ENCODE results near the gene DCLK1.

DCLK1 gene

DNA sequence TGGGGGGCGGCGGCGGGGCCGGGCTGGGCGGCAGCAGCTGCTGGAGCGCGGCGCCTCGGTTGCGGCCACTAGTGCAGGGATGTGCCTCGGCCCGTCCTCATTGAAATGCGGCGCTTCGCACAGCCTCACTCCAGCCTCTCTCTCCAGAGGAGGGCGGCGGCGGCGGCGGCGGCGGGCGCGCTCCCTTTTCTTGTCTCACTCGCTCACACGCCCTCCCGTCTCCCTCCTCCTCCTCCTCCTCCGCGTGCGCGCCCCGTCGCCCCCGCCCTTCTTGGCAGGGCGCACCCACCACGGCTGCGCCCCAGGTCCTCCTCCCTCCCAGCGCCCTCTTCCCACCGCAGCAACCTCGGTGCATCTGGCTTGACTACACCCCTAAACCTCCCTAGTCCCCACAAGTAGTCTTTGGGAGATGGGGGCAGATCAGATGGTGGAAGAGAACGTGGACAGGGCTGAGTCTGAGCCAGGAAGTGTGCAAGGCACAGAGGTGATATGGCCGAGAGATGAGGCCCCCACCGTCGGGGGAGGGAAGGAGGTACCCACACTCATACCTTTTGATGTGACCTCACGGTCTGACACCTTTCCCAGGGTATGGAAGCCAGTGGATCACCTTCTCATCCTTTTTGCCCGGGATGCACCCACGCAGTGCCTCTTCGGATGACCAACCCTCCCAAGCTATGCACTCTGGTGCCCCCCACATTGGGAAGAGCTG is at the start of gene DCLK1:
Gene DCLK1, minus strand, starts transcription at position 161 of the 709 bp plus-strand sequence.
- peak; percentile 41 to 63 for DNase-seq

DNA sequence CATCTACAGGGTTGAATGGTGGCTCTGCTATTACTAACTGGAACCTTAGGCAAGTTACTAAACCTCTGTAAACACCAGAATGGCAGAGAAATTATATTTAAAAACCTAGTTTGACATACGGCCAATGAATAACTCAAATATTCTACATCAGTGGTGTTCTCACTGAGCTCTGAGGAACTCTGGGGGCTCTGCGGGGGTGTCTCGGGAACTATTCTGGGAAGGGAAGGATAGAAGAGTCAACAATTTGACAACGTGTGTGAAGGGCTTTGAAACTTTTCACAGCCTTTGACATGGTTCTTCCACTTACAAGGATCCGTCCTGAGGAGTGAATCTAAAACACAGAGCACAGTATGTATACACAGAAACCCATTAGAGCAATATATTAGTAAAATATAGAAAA is 44.4 kb upstream of the DCLK1 start:
- no peak for DNase-seq

DNA sequence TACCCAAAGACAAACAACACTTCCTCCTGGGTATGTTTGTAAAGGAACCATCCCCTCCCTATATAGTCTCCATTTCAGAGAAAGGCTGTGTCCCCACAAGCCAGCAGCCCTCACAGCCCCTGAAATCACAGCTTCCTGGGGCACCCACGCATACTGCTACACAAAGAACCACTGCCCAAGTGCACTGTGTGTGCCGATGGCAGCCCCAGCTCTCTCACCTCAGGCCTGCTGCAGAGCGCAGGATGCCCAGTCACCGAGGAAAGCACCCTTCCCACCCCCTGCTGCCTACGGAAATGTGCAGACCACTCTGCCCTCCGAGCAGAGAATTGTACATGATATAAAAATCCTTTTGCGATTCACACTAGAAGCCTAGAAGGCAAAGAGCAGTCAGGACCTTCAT is 43.7 kb upstream of the DCLK1 start:
- no peak for DNase-seq

DNA sequence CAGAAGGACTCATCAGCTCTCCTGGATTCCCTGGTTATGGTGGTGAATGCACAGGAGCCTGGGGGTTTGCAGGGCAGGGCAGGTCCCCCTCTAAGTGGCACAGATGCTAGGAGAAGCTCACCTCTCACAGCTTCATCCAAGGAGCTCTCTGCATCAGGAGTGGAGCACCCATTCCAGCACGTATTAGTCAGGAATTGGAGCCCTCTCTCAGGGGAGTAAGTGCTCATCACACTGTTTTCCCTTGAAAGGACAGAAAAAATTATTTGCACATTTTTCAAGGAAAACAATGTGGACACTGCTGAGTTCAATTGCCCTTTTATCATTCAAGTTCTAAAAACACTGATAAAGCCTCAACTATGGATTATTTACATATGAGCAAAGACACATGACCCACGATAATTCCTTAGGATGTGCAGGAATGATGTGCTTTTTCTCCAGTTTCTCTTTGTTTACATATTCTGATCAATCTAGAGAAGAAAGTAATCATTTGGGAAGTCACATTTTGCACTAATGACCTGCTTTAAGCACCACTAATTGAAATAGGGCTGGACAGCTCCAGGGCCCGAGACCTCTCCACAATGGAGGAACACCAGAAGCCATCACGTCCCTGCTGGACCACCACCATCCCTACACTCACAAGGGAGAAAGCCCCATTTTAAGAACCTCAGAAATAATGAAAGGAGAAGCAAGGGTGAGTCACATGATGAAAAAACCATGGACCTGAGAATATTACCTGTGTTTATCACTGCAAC is 42.6 kb upstream of the DCLK1 start:
- no peak for DNase-seq

DNA sequence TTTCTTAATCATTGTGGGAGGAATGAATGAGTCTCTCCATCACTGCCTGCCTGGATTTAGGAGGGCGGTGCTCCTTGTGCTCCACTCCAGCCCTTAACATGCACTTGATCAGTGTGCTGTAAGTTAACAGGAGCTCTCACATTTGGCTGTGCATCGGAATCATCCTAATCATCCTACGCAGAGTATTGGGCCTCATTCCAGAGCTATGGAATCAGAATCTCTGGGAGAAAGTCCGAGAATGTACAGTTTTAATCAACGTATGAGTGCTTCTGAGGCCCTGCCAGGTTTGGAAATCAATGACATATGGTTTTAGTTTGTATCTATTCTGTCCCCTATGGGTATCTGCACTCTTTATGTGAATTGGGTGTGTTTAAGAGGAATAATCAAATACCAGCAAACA is 34.9 kb upstream of the DCLK1 start:
- no peak for DNase-seq

DNA sequence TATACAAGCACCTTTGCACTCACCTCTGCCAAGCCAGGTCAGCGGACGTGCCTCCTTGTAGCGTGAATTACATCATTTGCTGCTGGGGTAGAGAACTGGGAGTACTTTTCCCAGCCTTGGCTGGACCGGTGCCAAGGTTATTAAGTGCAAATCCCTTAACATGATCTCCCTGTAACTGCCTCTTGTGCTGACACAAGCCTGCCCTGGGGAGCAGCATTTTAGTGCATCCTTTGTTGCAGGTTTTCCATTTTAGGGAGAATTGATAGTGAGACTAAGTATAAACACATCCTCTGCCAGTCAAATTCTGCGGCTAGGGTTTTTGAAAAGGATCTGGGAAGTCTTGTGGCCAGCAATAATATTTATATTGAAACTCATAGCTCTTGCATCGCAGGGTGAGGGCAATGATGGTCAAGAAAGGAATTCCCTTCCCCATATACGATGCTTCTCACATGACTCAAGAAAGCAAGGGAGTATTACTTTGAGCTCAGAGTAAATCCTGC is 32.7 kb upstream of the DCLK1 start:
- peak; percentile 74 to 92 for DNase-seq

DNA sequence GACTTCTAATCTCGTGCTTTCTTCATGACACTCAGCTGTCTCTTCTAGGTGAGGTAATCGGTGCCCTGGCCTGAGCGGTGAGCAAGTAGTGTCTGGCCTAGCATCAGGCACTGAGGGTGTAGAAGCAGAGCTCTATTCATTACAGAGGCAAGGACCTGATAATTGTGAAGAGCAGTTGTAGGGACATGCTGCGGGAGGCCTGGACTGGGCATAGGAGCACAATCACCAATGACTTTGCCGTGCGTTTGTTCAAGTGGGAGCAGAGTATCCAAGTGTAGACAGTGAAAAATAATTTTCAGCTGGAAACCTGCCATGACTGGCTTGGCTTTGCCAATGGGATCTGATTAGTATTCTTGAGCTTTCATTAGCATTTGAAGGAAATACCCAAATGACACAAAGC is 32.1 kb upstream of the DCLK1 start:
- peak in 1 of 2 experiments; percentile 26 for DNase-seq

DNA sequence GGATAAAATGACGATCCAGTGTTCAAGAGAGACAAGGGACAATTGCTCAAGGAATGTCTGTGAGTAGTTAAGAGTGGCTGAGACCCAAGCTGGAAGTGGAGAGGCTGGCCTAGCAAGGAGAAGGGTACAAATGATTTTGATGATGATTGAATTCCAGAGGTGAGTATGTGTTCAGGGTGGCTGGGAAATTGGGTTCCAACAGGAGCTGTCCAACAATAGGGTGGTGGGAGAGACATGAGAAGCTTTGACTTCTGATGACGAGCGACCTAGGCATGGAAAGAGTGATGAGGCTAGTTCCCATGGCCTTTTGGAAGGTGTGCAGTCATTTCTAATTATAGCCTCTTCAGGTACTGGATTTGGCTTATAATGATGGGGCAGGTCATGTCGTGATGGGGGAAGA is 29.1 kb upstream of the DCLK1 start:
- no peak for DNase-seq

DNA sequence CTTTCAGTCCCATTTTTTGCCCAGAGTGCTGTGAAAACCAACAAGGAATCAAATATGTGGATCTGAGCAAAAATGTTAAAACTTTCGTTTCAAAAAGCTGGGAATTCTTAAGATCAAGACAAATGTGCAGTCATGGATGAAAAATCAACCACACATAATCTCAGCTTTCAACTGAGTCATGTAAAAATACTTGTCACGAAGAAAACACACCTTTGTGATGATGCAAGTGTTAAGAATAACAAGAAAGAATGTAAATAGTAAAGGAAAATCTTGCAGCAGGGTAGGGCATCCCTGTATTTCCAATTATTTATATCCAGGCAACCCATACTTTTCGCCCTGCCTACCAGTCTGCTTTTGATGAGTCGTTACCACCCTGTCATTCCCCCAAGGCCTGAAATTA is 27.4 kb upstream of the DCLK1 start:
- no peak for DNase-seq

DNA sequence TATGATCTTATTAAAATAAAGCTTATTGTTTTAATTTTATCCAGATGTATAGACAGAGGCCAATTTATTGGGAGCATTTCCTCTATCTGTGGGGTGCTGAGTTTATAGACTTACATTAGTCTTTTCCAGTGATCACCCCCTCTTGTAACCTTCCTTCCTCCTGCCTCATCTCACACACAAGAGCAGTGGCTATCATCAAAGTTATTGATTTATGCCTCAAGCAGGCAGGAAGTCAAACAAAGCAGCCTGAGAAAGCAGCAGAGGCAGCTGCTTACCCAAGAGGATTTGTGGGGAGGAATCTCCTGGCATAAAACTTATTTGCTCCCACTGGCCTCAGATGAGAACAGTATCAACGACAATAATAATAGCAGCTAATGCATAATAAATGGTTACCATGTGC is 26.3 kb upstream of the DCLK1 start:
- no peak for DNase-seq

DNA sequence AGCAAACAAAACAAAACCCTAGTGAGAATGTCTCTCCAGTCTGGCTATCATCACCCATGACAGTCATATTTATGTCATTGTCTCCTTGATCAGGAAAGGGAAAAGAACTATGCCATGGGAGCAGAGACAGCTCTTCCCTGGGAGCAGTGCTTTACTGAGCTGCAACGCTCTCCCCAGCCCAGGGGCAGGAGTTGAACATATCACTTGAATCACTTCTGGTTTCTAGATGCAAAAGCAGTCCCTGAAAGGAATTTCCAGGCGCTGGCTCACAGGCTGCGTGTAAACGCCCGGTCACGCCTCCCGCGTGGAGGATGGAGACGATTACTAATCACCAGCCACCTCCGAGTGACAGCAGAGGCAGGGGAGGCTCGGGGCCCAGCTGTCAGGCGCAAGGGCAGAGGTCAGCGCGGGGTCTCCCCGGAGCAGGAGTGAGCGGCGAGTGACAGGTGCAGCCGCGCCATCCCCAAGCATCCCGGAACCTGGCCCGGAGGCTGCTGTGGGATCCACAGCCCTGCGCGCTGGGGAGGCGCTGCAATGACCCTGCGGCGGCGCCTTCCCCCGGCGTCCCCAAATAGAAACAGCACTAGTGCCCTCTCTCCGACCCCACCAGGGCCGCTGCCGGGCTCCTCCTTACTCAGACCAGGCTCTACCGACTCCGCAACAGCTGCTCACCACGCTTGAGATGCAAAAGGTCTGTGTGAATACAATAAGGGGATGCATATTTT is 23.5 kb upstream of the DCLK1 start:
- no peak for DNase-seq

DNA sequence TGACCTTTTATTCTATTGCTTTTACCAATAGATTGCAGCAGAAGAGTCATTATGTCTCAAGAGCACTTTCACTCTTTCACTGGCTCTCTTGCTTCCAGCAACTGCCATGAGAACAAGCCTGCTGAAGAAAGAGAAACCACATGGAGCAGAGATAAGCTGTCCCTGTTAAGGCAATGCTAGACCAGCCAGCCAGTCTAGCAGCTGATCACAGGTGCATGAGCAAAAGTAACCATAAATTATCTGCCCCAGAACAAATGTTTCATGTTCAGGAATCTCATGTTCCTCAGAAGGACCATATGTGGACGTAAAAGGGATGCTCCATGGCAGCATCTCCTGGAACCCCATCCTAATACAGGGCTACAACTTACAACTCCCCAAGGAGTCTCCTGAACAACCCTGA is 20.4 kb upstream of the DCLK1 start:
- no peak for DNase-seq

DNA sequence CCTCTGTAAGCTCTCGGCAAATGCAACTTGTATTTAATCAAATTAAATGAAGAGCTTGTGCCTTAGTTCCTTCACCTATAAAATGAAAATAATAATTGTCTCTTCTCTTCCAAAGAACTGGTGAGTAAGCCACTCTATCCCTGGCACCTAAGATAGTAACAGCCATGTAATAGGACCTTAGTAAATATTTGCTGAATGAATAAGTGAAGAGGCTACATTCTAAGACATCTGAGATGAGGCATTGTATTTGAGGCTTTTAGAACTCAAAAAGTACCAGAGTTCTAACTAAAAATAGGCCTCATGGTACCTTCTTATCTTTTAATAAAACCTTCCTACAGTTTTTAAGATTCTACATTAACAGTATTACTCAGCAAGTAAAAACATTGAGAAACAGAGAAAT is 17.3 kb upstream of the DCLK1 start:
- no peak for DNase-seq

DNA sequence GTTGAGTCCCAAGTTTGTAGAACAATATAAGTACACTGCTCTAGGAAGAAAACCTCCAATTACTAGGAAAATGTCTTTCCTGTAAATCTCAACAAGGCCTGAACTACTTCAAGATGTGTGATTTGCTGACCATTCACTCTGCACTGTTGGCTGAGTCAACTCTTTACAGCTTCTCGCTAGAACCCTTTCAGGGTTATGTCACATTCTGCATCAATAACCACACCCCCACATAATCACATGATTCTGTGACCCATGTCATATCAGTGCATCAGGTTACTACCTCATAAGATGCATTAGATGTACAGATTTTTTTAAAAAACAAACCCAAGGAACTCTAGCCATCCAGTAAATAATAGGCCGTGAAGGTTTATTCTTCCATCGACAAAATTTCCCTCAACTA is 16.1 kb upstream of the DCLK1 start:
- DNase-seq: no peak

DNA sequence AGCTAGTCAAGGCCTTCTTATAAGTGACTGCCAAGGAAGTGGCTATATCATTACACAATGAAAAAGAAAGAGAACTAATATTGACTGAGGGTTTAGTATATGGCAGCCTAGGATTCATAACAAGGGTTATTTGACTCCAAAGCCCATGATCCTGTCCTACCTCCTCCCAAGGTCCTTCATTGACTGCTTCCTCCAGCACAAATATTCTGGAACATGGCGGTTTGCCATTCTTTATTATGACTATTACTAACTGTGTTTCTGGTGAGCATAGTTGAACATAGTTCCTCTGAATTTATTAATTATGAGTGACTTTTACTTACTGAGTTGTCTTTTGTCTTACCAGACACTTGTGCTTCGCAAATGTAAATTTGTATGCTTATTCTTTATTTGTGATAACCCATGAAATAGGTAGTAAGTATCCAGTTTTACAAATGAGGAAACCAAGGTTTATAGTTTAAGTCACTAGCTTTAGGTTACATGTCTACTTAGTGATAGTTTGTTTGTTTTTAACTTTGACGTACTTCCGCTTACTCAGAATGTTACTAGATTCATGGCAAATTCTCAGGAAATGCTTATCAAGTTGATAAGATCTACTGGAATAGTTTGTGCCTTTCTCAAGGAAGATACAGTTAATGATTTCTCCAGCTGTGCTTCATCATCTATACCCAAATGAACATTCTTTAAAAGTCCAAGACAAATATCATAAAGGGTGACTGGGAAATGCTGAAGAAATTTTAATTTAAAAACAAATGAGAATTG is 15.5 kb upstream of the DCLK1 start:
- no peak for DNase-seq

DNA sequence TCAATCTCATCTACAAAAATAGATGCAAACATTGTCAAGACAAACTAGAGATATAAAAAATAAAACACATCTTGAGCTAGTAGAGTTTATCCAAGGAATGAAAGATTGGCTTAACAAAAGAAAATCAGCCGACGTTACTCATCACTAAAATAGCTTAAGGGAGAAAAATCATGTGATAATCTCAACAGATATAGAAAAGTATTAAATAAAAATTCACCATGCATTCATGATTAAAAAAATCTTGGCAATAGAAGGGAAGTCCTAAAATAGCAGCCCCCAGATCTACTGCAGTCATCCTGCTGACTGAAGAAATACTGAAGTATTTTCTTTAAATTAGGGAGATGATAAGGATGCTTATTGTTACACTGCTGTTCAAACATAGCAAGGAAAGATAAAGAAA is 12.6 kb upstream of the DCLK1 start:
- no peak for DNase-seq

DNA sequence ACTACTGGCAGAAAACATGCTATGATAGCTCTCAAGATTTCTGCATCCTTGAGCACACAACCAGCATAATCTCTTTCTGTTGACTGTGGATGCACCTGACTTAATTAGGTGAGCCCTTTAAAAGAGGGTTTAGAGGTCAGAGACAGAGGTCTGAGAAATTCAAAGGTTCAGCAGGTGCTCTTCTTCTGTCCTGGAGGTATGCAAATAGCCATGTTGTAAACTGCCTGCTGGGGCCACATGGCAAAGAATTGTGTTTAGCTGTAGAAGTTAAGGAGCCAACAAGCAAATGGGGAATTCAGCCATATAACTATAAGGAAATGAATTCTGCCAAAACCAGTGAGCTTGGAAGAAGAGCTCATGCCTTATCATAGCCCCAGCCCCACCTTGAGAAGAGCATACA is 11.6 kb upstream of the DCLK1 start:
- no peak for DNase-seq

DNA sequence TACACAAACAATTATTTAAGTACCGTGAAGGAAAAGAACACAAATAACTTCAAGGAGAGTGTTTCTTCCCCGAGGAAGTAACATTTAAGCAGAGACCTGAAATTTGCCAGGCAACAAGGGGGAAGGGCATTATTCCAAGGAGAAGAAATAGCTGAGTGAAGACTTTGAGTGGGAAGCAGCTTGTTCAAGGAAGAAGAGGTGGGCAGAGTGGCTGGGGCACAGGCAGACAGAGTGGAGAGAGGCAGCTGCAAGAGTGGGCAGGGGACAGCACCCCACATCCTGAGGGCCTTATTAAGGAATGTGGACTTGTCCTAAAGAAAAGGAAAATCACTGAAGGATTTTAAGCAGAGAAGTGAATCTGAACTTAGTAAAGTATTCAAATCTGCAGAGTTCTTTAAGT is 4.7 kb upstream of the DCLK1 start:
- no peak for DNase-seq

DNA sequence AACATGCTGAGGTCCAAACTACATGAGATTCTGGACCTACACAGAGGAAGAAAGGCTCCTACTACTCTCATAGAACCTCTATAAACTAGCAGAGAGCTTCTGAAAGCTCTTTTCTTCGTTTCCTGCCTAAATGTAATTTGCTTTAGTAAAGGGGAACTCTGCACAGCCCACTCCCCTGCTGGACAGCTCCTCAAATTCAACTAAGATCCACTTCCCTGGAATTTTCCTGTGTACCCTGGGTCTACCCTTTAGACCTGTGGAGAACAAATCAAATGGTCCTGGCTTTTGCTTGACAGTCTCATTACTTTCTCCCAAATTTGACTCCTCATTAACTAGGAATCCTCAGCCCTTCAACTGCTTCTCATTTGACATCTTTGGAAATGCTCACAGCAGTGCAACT is 3.5 kb upstream of the DCLK1 start:
- no peak for DNase-seq

DNA sequence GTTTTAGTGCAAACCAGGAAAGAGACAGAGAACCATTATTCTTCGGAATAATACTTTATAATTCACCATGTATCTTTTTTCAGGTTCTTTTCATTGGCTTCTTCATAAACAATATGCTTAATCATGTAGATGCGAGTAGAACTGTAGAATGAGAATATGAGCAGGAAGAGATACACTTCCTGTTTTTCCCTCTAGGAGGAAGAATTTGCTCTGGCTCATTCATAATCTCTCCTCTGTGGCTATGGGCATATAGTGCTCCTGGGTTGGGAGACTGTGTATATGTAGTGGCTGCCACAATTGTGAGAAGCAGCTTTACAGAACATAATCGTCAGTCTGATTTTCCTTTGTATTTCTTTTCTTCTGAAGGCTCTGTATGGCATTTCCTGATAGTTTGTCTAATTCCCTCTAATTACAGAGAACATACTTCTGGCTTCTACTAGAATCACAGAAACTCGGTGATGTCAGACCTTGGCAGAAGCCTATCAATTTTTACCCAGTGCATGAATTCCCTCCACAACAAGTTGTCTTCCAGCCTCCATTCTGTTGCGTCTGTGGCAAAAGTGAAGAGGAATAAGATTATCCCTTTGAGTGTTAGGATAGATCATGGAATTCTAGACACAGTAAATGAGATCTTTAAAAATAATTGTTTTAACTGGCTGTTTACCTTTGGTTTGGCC is 2.9 kb upstream of the DCLK1 start:
- DNase-seq: no peak

DNA sequence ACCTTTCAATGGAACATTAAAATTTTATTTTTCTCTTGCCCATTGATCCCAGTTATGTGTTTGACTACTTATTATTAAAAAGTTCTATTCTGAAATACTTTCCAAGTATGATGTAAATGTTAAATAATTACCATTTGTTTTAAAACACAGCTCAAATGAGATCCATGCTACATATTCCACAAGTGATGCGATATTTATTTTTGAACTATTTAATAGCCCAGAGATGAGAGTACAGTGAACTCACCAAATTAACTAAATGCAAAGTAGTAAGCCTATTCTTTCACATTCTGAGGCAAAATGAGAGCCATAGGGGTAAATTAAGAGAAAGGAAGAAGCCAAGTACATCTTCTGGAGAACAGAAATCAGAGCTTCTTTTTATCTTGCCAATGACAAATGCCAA is 1.2 kb upstream of the DCLK1 start:
- DNase-seq: no peak

DNA sequence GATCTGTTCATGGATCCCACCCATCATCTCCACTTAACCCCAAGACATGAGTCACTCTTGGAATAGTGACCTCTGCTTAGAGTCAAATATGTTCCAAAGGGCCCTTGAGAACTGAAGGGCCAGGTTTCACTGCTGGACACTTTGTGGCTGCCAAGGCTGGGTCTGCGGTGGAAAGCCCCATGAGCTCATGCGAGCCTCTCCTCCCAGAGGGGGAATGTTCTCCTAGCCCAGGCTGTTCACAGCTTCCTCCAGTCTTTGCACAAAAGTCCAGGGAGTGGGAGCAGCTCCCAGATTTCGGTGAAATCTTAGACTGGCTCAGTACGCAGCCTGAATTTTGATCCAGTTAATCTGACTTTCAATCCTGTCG is 732 bp upstream of the DCLK1 start:
- DNase-seq: no peak
